ENCODE data around the gene RBBP9.
A peak's percentile ranks its signal among the peaks of the same experiment; 100 is the strongest.
"Not testable (repeated sequence)": the region's sequence is repeated elsewhere in the genome, so short reads cannot be mapped to it uniquely, and the experiment has no call there.

Gene RBBP9

DNA sequence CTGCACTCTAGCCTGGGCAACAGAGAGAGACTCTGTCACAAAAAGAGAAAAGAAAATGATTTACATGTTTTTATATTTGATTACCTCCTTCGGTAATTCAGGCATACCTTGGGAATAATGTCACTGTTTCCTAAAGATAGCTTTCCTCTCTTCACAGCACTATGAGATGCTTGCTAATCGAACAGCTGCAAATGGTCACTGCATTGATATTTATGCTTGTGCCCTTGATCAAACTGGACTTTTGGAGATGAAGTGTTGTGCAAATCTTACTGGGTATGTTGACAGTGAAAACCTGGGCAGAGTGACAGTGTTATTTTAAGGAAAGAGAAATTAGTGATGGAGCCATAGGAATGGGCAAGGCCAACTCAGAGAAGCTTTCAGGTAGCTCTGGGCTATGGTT is 30.3 kb upstream of the RBBP9 start:
- H3K4me1 ChIP-seq (ENCODE audit: control insufficient read depth, insufficient read depth, low read length) = peaks cover 35% of the 10 kb centered on the region
- no peak for DNase-seq (ENCODE audit: low read depth)
- H3K36me3 ChIP-seq (ENCODE audit: control insufficient read depth, insufficient read depth, low read length, severe bottlenecking) = peaks cover 69% of the 10 kb centered on the region
- no peaks in the 10 kb centered on the region for H3K9me3 ChIP-seq (ENCODE audit: control insufficient read depth, low read length)
- no peak overlapping the region for H3K4me3 ChIP-seq (ENCODE audit: low read length)
- no peaks in the 10 kb centered on the region for H3K27me3 ChIP-seq (replicated peaks; ENCODE audit: control insufficient read depth, insufficient read depth, low read length)
- H3K9ac ChIP-seq (ENCODE audit: low read length) = peak overlapping the region; percentile 5

DNA sequence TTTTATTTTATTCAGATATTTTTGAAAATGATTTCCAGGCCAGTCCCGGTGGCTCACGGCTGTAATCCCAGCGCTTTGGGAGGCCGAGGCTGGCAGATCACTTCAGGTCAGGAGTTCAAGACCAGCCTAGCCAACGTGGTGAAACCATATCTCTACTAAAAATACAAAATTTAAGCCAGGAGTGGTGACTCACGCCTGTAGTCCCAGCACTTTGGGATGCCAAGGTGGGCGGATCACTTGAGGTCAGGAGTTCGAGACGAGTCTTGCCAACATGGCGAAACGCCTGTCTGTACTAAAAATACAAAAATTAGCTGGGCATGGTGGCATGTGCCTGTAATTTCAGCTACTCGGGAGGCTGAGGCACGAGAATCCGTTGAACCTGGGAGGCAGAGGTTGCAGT is 29.7 kb upstream of the RBBP9 start:
- H3K9me3 ChIP-seq (ENCODE audit: control insufficient read depth, low read length); H3K4me3 ChIP-seq (ENCODE audit: low read length); H3K9ac ChIP-seq (ENCODE audit: low read length); H3K27me3 ChIP-seq (replicated peaks; ENCODE audit: control insufficient read depth, insufficient read depth, low read length); DNase-seq (ENCODE audit: low read depth): not testable (repeated sequence)
- peaks cover 35% of the 10 kb centered on the region for H3K4me1 ChIP-seq (ENCODE audit: control insufficient read depth, insufficient read depth, low read length)
- peaks cover 63% of the 10 kb centered on the region for H3K36me3 ChIP-seq (ENCODE audit: control insufficient read depth, insufficient read depth, low read length, severe bottlenecking)

DNA sequence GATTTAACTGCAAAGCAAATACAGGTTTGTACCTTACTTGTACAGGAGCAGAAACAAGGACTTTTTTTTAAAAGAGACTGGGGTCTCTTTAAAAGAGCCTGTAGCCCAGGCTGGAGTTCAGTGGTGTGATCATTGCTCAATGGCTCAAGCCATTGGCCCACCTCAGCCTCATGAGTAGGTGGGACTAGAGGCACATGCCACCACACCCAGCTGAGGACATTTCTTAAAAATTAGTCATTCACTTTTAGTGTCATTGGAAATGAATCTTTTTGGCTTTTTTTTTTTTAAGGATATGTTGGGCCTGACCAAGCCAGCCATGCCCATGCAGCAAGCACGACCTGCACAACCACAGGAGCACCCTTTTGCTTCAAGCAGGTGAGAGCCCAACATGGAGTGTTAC is 27.6 kb upstream of the RBBP9 start:
- Histone ChIP-seq H3K4me1 (ENCODE audit: control insufficient read depth, insufficient read depth, low read length) (peaks cover 35% of the 10 kb centered on the region), H3K9me3 (ENCODE audit: control insufficient read depth, low read length) (no peaks in the 10 kb centered on the region), H3K36me3 (ENCODE audit: control insufficient read depth, insufficient read depth, low read length, severe bottlenecking) (peaks cover 46% of the 10 kb centered on the region), H3K27me3 (replicated peaks; ENCODE audit: control insufficient read depth, insufficient read depth, low read length) (no peaks in the 10 kb centered on the region), H3K9ac (ENCODE audit: low read length) (peak overlapping the region; percentile 16), H3K4me3 (ENCODE audit: low read length) (peak overlapping the region; percentile 43)
- peak; percentile 51 for DNase-seq (ENCODE audit: low read depth)

DNA sequence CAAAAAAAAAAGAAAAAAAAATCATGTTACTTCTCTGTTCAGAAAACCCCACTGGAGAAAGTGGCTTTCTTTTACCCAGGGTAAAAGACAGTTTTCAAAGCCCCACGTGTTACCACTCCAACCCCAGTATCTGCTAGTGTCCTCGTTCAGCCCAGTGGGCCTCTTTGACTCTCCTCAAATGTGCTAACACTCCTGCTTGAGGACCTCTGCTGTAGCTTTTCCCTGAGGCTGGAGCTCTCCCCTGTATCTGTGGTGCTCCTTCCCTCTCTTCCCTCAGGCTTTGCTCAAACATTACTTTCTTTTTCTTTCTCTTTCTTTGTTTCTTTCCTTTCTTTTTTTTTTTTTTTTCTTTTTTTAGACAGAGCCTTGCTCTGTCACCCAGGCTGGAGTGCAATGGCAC is 26.0 kb upstream of the RBBP9 start:
- H3K9ac ChIP-seq (ENCODE audit: low read length) = no peak overlapping the region
- H3K36me3 ChIP-seq (ENCODE audit: control insufficient read depth, insufficient read depth, low read length, severe bottlenecking) = peaks cover 30% of the 10 kb centered on the region
- H3K4me1 ChIP-seq (ENCODE audit: control insufficient read depth, insufficient read depth, low read length) = peaks cover 32% of the 10 kb centered on the region
- H3K27me3 ChIP-seq (replicated peaks; ENCODE audit: control insufficient read depth, insufficient read depth, low read length) = no peaks in the 10 kb centered on the region
- DNase-seq (ENCODE audit: low read depth) = no peak
- H3K9me3 ChIP-seq (ENCODE audit: control insufficient read depth, low read length) = no peaks in the 10 kb centered on the region
- no peak overlapping the region for H3K4me3 ChIP-seq (ENCODE audit: low read length)

DNA sequence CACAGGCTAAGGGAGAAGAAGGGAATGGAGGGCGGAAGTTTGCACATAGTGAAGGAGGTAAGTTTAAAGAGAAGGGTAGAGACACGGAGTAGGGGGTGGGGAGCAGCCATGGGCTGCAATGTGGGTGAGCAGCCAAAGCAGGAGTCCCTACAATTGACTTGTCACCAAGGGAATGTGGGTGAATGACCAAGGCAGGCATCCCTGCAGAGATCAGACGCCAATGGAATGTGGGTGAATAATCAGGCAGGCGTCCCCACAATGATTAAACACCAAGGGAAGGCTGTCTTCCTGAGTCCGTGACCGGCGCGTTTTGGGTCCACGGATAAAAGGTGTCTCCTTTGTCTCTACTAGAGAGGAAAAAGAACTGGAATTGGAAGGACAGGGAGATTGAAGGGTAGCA is 25.0 kb upstream of the RBBP9 start:
- peaks cover 32% of the 10 kb centered on the region for H3K36me3 ChIP-seq (ENCODE audit: control insufficient read depth, insufficient read depth, low read length, severe bottlenecking)
- DNase-seq (ENCODE audit: low read depth); H3K9me3 ChIP-seq (ENCODE audit: control insufficient read depth, low read length); H3K27me3 ChIP-seq (replicated peaks; ENCODE audit: control insufficient read depth, insufficient read depth, low read length); H3K9ac ChIP-seq (ENCODE audit: low read length); H3K4me3 ChIP-seq (ENCODE audit: low read length): not testable (repeated sequence)
- peaks cover 22% of the 10 kb centered on the region for H3K4me1 ChIP-seq (ENCODE audit: control insufficient read depth, insufficient read depth, low read length)

DNA sequence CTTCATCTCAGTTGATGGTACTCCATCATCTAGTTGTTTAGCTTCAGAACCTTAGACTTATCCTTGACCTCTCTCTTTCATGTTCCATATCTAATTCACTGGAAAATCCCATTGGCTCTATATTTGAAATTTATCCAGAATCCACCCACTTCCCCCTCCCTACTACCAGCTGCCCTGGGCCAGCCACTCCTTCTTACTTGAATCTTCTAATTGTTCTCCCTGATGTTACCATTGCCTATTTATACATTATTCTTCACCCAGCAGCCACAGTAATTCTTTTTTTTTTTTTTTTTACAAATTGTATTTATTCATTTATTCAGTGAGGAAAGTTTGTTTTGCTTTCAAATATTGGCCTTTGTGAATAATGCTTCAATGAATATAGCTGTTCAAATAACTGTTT is 18.9 kb upstream of the RBBP9 start:
- Histone ChIP-seq H3K4me1 (ENCODE audit: control insufficient read depth, insufficient read depth, low read length) (peaks cover under 1% of the 10 kb centered on the region), H3K9me3 (ENCODE audit: control insufficient read depth, low read length) (no peaks in the 10 kb centered on the region), H3K27me3 (replicated peaks; ENCODE audit: control insufficient read depth, insufficient read depth, low read length) (no peaks in the 10 kb centered on the region), H3K36me3 (ENCODE audit: control insufficient read depth, insufficient read depth, low read length, severe bottlenecking) (peaks cover 51% of the 10 kb centered on the region), H3K4me3 (ENCODE audit: low read length) (no peak overlapping the region), H3K9ac (ENCODE audit: low read length) (no peak overlapping the region)
- DNase-seq (ENCODE audit: low read depth) = no peak

DNA sequence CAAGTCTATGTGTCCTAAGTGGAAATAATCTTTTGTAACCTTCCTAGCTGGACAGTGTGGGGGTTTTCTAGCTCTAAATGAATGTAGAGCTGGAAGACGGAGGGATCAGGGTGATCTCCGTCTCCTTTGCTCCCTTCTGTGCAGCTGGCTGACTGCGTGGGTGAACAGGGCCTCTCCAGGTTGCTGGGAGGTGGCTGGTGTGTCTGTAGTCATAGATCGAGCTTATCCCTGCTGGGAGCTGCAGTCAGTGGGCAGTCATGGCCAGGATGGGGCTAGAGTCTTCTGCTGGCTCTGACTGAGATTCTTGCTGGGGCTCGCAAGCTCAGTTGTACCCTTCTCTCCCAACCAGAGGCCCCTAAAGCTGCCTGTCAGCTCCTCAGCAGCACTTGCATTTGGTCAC is 17.1 kb upstream of the RBBP9 start:
- Histone ChIP-seq H3K9me3 (ENCODE audit: control insufficient read depth, low read length) (no peaks in the 10 kb centered on the region), H3K4me3 (ENCODE audit: low read length) (no peak overlapping the region), H3K4me1 (ENCODE audit: control insufficient read depth, insufficient read depth, low read length) (peaks cover 5% of the 10 kb centered on the region), H3K27me3 (replicated peaks; ENCODE audit: control insufficient read depth, insufficient read depth, low read length) (no peaks in the 10 kb centered on the region), H3K36me3 (ENCODE audit: control insufficient read depth, insufficient read depth, low read length, severe bottlenecking) (peaks cover 63% of the 10 kb centered on the region), H3K9ac (ENCODE audit: low read length) (no peak overlapping the region)
- no peak for DNase-seq (ENCODE audit: low read depth)

DNA sequence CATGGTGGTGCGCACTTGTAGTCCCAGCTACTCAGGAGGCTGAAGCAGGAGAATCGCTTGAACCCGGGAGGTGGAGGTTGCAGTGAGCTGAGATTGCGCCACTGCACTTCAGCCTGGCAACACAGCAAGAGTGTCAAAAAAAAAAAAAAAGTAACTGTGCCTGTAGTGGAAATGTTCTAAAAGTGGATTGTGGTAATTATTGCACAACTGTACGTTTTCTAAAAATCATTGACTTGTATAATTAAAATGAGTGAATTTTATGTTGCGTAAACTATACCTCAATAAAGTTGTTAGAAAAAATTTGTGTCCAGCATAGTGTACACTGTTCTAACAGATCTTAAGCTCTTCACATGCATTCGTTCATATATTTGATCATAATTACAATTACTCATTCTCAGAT is 16.2 kb upstream of the RBBP9 start:
- Histone ChIP-seq H3K36me3 (ENCODE audit: control insufficient read depth, insufficient read depth, low read length, severe bottlenecking) (peaks cover 63% of the 10 kb centered on the region), H3K4me1 (ENCODE audit: control insufficient read depth, insufficient read depth, low read length) (peaks cover 13% of the 10 kb centered on the region), H3K27me3 (replicated peaks; ENCODE audit: control insufficient read depth, insufficient read depth, low read length) (no peaks in the 10 kb centered on the region), H3K9ac (ENCODE audit: low read length) (no peak overlapping the region), H3K4me3 (ENCODE audit: low read length) (no peak overlapping the region), H3K9me3 (ENCODE audit: control insufficient read depth, low read length) (no peaks in the 10 kb centered on the region)
- DNase-seq (ENCODE audit: low read depth) = no peak

DNA sequence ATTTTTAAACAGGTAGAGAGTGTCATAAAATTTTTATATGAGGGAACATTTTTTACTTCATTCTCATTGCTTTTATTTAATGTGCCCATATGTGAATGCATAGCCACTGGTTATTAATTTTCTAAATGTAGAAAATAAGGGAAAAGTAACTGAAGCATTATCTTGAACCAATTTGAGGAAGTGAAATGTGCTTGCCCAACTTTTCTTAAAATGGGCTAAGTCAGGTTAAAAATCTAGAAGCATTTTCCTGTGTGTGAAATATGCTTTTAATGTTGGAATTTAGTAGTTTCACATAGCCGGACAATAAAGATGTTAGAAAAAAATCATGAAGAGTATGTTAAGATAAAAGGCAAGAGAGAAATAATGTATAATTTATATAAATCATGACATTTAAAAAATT is 14.5 kb upstream of the RBBP9 start:
- no peaks in the 10 kb centered on the region for H3K27me3 ChIP-seq (replicated peaks; ENCODE audit: control insufficient read depth, insufficient read depth, low read length)
- peaks cover 53% of the 10 kb centered on the region for H3K36me3 ChIP-seq (ENCODE audit: control insufficient read depth, insufficient read depth, low read length, severe bottlenecking)
- no peak for DNase-seq (ENCODE audit: low read depth)
- no peaks in the 10 kb centered on the region for H3K9me3 ChIP-seq (ENCODE audit: control insufficient read depth, low read length)
- H3K4me1 ChIP-seq (ENCODE audit: control insufficient read depth, insufficient read depth, low read length) = peaks cover 20% of the 10 kb centered on the region
- no peak overlapping the region for H3K9ac ChIP-seq (ENCODE audit: low read length)
- no peak overlapping the region for H3K4me3 ChIP-seq (ENCODE audit: low read length)

DNA sequence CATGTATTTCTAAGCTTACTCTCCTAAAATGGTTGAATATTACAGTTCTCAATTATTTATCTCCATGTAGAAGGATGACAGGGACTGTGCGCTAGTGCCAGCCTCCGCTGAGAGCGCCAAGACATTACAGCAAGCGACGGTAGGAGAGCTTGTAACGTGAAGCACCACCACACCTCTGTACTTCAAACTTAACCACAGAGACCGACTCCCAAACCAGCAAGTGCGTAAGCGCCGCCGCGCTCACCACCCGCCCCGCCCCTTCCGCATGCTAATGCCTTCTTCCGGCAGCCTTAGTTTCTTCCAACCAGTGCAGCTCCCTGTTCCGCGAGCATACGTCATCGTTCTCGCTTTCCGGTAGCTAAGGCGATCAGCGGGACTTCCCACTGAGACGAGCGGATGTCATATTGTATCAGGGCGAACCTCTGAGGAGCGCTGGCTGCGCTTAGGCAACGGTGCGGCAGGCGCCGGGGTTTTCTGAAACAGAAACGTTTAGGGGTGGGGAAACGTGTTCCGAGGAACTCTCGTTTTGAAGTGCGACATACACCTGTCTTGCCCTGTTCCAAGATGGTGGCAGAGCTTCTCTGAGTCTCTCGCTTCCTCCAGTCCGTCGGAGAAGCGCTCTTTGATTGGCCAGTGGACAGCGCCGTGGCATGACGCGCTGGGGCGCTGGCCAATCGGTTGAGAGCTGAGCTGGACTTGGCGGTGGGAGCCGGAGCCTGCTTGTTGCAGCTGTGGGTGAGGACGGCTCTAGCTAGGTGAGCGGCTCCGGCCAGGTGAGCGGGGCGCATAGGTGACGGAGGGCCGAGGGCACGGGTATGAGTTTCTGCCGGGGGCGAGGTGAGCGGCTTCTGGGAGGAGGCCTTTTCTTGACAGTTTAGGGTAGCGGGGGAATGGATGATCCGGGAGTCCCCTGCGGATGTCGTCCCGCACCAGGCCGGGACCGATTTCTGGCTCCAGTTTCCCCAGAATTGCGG is 10.5 kb upstream of the RBBP9 start, which contains the start of gene SEC23B:
Gene SEC23B (plus strand): TSS at position 723 of the 974 bp plus-strand sequence. CDS start 2,896 bp downstream, outside the sequence.
- peak; percentile 99 for DNase-seq (ENCODE audit: low read depth)
- Histone ChIP-seq H3K36me3 (ENCODE audit: control insufficient read depth, insufficient read depth, low read length, severe bottlenecking) (peaks cover 25% of the 10 kb centered on the region), H3K9me3 (ENCODE audit: control insufficient read depth, low read length) (no peaks in the 10 kb centered on the region), H3K27me3 (replicated peaks; ENCODE audit: control insufficient read depth, insufficient read depth, low read length) (no peaks in the 10 kb centered on the region), H3K4me3 (ENCODE audit: low read length) (peak within 1 kb of the TSS; percentile 91), H3K4me1 (ENCODE audit: control insufficient read depth, insufficient read depth, low read length) (peaks cover 20% of the 10 kb centered on the region), H3K9ac (ENCODE audit: low read length) (peak within 1 kb of the TSS; percentile 87)

DNA sequence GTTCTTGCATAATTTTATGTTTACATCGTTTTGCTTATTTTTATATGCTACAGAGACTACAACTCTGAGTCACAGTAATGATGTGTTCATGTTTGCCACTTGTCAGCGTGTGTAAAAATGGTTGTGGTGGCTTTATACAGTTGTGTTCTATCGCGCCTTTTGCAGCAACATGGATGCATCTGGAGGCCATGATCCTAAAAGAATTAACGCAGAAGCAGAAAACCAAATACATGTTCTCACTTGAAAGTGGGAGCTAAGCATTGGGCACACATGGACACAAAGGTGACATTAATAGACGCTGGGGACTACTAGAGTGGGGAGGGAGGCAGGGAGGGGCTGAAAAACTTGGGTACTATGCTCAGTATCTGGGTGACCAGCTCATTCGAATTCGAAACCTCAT is 9.7 kb upstream of the RBBP9 start:
- H3K9me3 ChIP-seq (ENCODE audit: control insufficient read depth, low read length) = no peaks in the 10 kb centered on the region
- peaks cover 20% of the 10 kb centered on the region for H3K4me1 ChIP-seq (ENCODE audit: control insufficient read depth, insufficient read depth, low read length)
- H3K9ac ChIP-seq (ENCODE audit: low read length) = peak overlapping the region; percentile 87
- no peak for DNase-seq (ENCODE audit: low read depth)
- H3K27me3 ChIP-seq (replicated peaks; ENCODE audit: control insufficient read depth, insufficient read depth, low read length) = no peaks in the 10 kb centered on the region
- peak overlapping the region; percentile 91 for H3K4me3 ChIP-seq (ENCODE audit: low read length)
- peaks cover 19% of the 10 kb centered on the region for H3K36me3 ChIP-seq (ENCODE audit: control insufficient read depth, insufficient read depth, low read length, severe bottlenecking)
